Liver (tissue), 9 donors: Measurements from ENCODE around the gene TACR1. TPM values are rescaled to one million over a fixed set of nuclear protein-coding genes. Genes with fewer than 3 reads are reported as not detected.

Source experiments
- DNase-seq: peaks from one replicate; pipeline ENCODE4 v3.0.0-alpha.2; 2017; ENCODE audit warnings: low spot score
- H3K27ac ChIP-seq, 2 donors: one replicate each; pipeline ENCODE4 v1.7.0; 2013; ENCODE audit warnings: inconsistent platforms in 2 of 2, low read length in 2 of 2, control low read depth in 1 of 2, low read depth in 1 of 2, mild to moderate bottlenecking in 1 of 2
- H3K27me3 ChIP-seq, 4 donors: one replicate each; pipeline versions ENCODE4 v1.6.1 to v1.7.0; 2013; ENCODE audit warnings: low read length in 3 of 4, inconsistent platforms in 1 of 4, mild to moderate bottlenecking in 1 of 4, moderate library complexity in 1 of 4; ENCODE audit not compliant: control insufficient read depth in 4 of 4, insufficient read depth in 4 of 4
- H3K36me3 ChIP-seq, 4 donors: one replicate each; pipeline versions ENCODE4 v1.6.1 to v1.7.0; 2013; ENCODE audit warnings: low read length in 3 of 4, mild to moderate bottlenecking in 3 of 4, low read depth in 1 of 4, moderate library complexity in 1 of 4; ENCODE audit not compliant: control insufficient read depth in 4 of 4, insufficient read depth in 3 of 4
- H3K4me1 ChIP-seq, 4 donors: one replicate each; pipeline versions ENCODE4 v1.6.1 to v1.7.0; 2013; ENCODE audit warnings: low read length in 3 of 4, mild to moderate bottlenecking in 3 of 4, moderate library complexity in 1 of 4; ENCODE audit not compliant: control insufficient read depth in 4 of 4, insufficient read depth in 4 of 4
- H3K4me3 ChIP-seq, 3 donors: one replicate each; pipeline versions ENCODE4 v1.6.1 to v1.7.0; 2013; ENCODE audit warnings: low read length in 3 of 3, control low read depth in 1 of 3, low read depth in 1 of 3, mild to moderate bottlenecking in 1 of 3
- H3K9ac ChIP-seq, 2 donors: one replicate each; pipeline ENCODE4 v1.7.0; 2013; ENCODE audit warnings: low read length in 2 of 2, mild to moderate bottlenecking in 2 of 2, moderate library complexity in 2 of 2, control low read depth in 1 of 2, low read depth in 1 of 2
- H3K9me3 ChIP-seq, 4 donors: one replicate each; pipeline versions ENCODE4 v1.6.1 to v1.7.0; 2013; ENCODE audit warnings: low read length in 3 of 4; ENCODE audit not compliant: control insufficient read depth in 4 of 4
- ATF3 ChIP-seq: IDR thresholded peaks from 2 replicates; pipeline ENCODE4 v1.6.1; 2016; ENCODE audit warnings: antibody characterized with exemption
- CTCF ChIP-seq: fragments of 150-350 bp; IDR thresholded peaks from 2 replicates; pipeline ENCODE4 v1.5.1; 2017; ENCODE audit warnings: improper control_type of control experiment, low read depth, low read length; ENCODE audit not compliant: missing input control
- EGR1 ChIP-seq, 2 donors: IDR thresholded peaks; 2 replicates each; pipeline ENCODE4 v1.6.1; 2016 to 2018; ENCODE audit warnings: antibody characterized with exemption in 2 of 2, low read depth in 2 of 2
- FOXA2 ChIP-seq: IDR thresholded peaks from 2 replicates; pipeline ENCODE4 v1.6.1; 2016; ENCODE audit warnings: antibody characterized with exemption
- HNF4A ChIP-seq, 2 donors: conservative IDR thresholded peaks; 2 replicates each; pipeline ENCODE4 v1.6.1; 2016; ENCODE audit warnings: antibody characterized with exemption in 2 of 2, mild to moderate bottlenecking in 2 of 2
- HNF4G ChIP-seq: IDR thresholded peaks from 2 replicates; pipeline ENCODE4 v1.6.1; 2016; ENCODE audit warnings: antibody characterized with exemption
- JUND ChIP-seq, 2 donors: IDR thresholded peaks; 2 replicates each; pipeline ENCODE4 v1.6.1; 2016; ENCODE audit warnings: antibody characterized with exemption in 2 of 2
- MAX ChIP-seq: IDR thresholded peaks from 2 replicates; pipeline ENCODE4 v1.6.1; 2016; ENCODE audit warnings: antibody characterized with exemption
- RAD21 ChIP-seq, 2 donors: IDR thresholded peaks; 2 replicates each; pipeline ENCODE4 v1.6.1; 2016; ENCODE audit warnings: antibody characterized with exemption in 2 of 2, mild to moderate bottlenecking in 2 of 2
- REST ChIP-seq: IDR thresholded peaks from 2 replicates; pipeline ENCODE4 v1.6.1; 2016; ENCODE audit warnings: antibody characterized with exemption, mild to moderate bottlenecking
- SP1 ChIP-seq: IDR thresholded peaks from 2 replicates; pipeline ENCODE4 v1.6.1; 2018; ENCODE audit warnings: antibody characterized with exemption, mild to moderate bottlenecking
- TAF1 ChIP-seq: conservative IDR thresholded peaks from 2 replicates; pipeline ENCODE4 v1.6.1; 2016; ENCODE audit warnings: antibody characterized with exemption, mild to moderate bottlenecking
- YY1 ChIP-seq: IDR thresholded peaks from 2 replicates; pipeline ENCODE4 v1.6.1; 2016; ENCODE audit warnings: antibody characterized with exemption, mild to moderate bottlenecking
- ZBTB33 ChIP-seq: IDR thresholded peaks from 2 replicates; pipeline ENCODE4 v1.6.1; 2016; ENCODE audit warnings: antibody characterized with exemption
- WGBS: extraction: QIAGEN DNeasy Blood & Tissue Kit; methylation state at CpG from one replicate; pipeline ENCODE4 v1.1.7; 2013; 5-methylcytosine and 5-hydroxymethylcytosine counted together
- polyA plus RNA-seq, 2 donors: library from polyadenylated mRNA; stranded (reverse) in 1 of 2; unstranded in 1 of 2; fragments of 200-250 nt in 1 of 2; fragments of >200 nt in 1 of 2; fragmentation: Nextera tagmentation in 1 of 2; extraction: Ambion mirVana in 1 of 2; gene quantifications; one replicate each; pipeline versions ENCODE4 v1.2.1 to v1.2.3, GENCODE V29; 2013 to 2015
- total RNA-seq, 2 donors: library from RNA; depleted of rRNA; stranded (reverse); fragments of >200 nt; gene quantifications; one replicate each; pipeline ENCODE4 v1.2.3, GENCODE V29; 2014
- donor health status: healthy.
- donor health status: healthy.
- donor health status: healthy.
- donor health status: healthy.
- donor health status: healthy.

TACR1 gene
- total and polyA plus RNA-seq, 4 donors: 0.02 to 0.84 (median 0.14) TPM; not detected in 1

- TF ChIP-seq ATF3 (no peak), SP1 (no peak), FOXA2 (no peak), TAF1 (no peak)
Measured at GRCh38 chr2:75100011-75100800, 99.1 kb downstream of the TACR1 start (continued).

GRCh38 chr2:75099521-75099922 is 99.8 kb downstream of the TACR1 start:
- Histone ChIP-seq H3K4me1 (no peaks in the 10 kb centered on the region), H3K9me3 (peaks cover 0 to 4% (median under 1%) of the 10 kb centered on the region in 4 donors), H3K4me3 (no peak overlapping the region), H3K27ac (no peak overlapping the region), H3K9ac (no peak overlapping the region), H3K27me3 (no peaks in the 10 kb centered on the region), H3K36me3 (no peaks in the 10 kb centered on the region)
- no peak for DNase-seq
- TF ChIP-seq EGR1 (IDR thresholded peaks at IDR 0.05; ENCODE audit: low read depth in 2 of 2): no peak
- TF ChIP-seq HNF4A (conservative IDR thresholded peaks at IDR 0.05): no peak
- no peak for TF ChIP-seq MAX
- no peak for TF ChIP-seq REST
- TF ChIP-seq SP1: no peak
- TF ChIP-seq YY1: no peak
- 77% methylated on average over 4 of the region's 4 CpGs for whole genome bisulfite sequencing

GRCh38 chr2:75098856-75099255 is 100.5 kb downstream of the TACR1 start:
- Histone ChIP-seq H3K4me3 (no peak overlapping the region), H3K27me3 (no peaks in the 10 kb centered on the region), H3K4me1 (no peaks in the 10 kb centered on the region), H3K36me3 (no peaks in the 10 kb centered on the region), H3K9me3 (peaks cover 0 to 4% (median under 1%) of the 10 kb centered on the region in 4 donors), H3K9ac (no peak overlapping the region), H3K27ac (no peak overlapping the region)
- TF ChIP-seq RAD21 (IDR thresholded peaks at IDR 0.05): peak; percentile 54 to 69
- TF ChIP-seq CTCF: peak; percentile 33
- no peak for TF ChIP-seq ZBTB33
- TF ChIP-seq HNF4G: no peak
- no peak for TF ChIP-seq REST
- no peak for TF ChIP-seq MAX
- TF ChIP-seq EGR1 (IDR thresholded peaks at IDR 0.05; ENCODE audit: low read depth in 2 of 2): no peak
- no peak for TF ChIP-seq TAF1
- TF ChIP-seq HNF4A (conservative IDR thresholded peaks at IDR 0.05): no peak
- TF ChIP-seq JUND (IDR thresholded peaks at IDR 0.05): no peak
- no peak for DNase-seq
- 39% methylated on average over 2 of the region's 2 CpGs for WGBS
